Measurements from ENCODE around the gene KLRC3. TPM values are rescaled to one million over a fixed set of nuclear protein-coding genes. Genes with fewer than 3 reads are reported as not detected.
"Not testable (repeated sequence)": the region's sequence is repeated elsewhere in the genome, so short reads cannot be mapped to it uniquely, and the experiment has no call there.

KLRC3 gene
- under 1 TPM; 0.18 to 0.47 (median 0.20) TPM for polyA plus RNA-seq (ENCODE audit: insufficient read length in 3 of 3)

- DNase-seq (ENCODE audit: low read depth in 3 of 3, low spot score in 2 of 3), result not testable (repeated sequence)
These were observed at the start of gene KLRC3 for GRCh38 chr12:10420334-10420733. KLRC3 (minus strand) TSS chr12:10420595; CDS start chr12:10420550, 45 bp downstream.

DNA sequence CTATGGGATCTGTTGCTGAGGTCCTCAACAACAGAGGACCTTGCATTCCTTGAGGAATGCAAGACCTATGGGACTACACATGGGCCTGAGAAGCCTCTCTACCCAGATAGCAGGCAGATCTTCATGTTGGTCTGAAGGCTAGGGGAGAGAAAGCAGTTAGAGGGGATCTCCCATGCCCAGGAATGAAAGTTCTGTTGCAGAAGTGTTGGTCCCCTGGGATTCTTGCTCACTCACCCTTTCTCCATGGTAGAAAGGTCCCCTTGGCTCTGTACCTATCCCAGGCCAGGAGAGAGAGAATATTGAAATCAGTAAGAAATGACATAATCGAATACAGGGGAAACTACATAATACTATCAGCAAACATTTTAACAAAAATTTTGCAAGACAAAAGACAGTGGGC lies 49.3 kb upstream of the KLRC3 start:
- no peak for DNase-seq (ENCODE audit: low read depth in 3 of 3, low spot score in 2 of 3)

DNA sequence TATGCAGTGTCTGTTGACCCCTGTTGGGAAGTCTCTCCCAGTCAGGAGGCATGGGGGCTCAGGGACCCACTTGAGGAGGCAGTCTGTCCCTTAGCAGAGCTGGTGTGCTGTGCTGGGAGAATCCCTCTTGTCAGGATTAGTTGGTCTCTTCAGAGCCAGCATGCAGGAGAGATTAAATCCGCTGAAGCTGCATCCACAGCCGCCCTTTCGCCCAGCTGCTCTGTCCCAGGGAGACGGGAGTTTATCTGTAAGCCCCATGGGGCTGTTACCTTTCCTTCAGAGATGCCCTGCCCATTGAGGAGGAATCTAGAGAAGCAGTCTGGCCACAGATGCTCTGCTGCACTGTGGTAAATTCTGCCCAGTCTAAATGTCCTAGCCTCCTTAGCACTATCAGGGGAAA lies 45.9 kb upstream of the KLRC3 start:
- no peak for DNase-seq (ENCODE audit: low read depth in 3 of 3, low spot score in 2 of 3)

DNA sequence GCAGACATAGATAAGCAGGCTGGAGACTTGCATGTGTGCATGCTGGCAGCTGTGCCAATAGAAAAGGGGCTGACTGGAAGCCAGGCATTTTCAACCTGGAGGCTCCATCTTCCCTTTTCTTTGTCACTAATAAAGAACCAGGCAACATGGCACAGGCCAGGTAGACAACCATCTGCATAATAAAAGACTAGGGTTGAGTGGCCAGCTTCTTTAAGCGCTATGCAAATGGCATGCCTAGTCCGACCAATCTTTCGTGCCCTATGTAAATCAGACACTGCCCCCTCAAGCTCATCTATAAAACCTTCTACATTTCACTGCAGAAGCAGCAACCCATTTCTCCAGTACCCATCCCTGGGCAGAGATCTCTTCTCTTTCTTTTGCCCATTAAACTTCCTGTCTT lies 37.4 kb upstream of the KLRC3 start:
- no peak for DNase-seq (ENCODE audit: low read depth in 3 of 3, low spot score in 2 of 3)

DNA sequence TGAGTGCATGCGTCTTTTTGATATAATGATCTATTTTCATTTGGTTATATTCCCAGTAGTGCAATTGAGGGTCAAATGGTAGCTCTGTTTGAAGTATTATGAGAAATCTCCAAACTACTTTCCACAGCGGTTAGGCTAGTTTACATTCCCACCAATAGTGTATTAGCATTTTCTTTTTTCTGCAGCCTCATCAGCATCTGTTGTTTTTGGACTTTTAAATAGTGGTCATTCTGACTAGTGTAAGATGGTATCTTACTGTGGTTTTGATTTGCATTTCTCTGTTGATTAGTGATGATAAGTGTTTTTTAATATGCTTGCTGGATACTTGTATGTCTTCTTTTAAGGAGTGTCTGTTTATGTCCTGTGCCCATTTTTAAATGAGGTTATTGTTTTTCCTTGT lies 36.5 kb upstream of the KLRC3 start:
- DNase-seq (ENCODE audit: low read depth in 3 of 3, low spot score in 2 of 3), result no peak

- no peak for DNase-seq (ENCODE audit: low read depth in 3 of 3, low spot score in 2 of 3)
These were observed 35.4 kb upstream of the KLRC3 start for GRCh38 chr12:10455766-10456165.

DNA sequence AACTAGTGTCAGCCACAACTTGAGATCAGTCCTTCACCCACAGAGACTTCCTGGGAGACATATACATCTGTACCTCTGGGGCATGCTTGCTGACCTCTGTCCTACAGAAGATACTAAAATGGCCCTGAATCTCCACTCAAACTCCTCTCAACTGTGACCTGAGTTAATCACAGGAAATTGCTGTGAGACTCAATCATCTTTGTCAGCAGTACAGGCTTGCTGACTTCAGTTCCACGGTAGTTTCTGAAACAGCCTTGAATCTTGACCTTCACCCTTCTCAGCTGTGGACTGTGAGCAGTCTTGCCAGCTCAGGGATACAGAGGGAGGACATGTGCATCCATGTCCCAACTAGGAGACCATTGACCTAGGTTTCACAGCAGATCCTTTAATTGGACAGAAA lies 34.1 kb upstream of the KLRC3 start:
- DNase-seq (ENCODE audit: low read depth in 3 of 3, low spot score in 2 of 3), result no peak

DNA sequence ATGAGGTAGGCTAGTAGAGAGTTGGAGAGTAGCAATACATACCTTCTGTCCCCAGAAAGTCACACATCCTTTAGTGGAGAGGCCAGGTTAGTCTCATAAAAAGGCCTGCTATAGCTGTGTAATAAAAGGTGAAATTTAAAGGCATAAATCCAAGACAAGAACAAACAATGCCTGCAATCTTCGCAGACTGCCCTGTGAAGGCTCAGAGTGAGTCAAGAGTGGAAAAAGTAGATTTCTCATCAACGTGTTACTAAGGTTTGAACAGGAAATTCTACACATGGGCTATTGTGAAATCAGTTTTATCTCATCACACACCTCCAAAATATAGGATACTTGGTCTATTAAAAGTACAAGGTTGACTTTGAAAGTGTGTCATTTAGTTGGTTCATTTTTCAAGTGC lies 32.8 kb upstream of the KLRC3 start, which contains the start of gene KLRC1:
TSS of gene KLRC1 (minus strand) at position 222 of the 400 bp plus-strand sequence. CDS start 2,221 bp downstream, outside the sequence.
- no peak for DNase-seq (ENCODE audit: low read depth in 3 of 3, low spot score in 2 of 3)

- no peak for DNase-seq (ENCODE audit: low read depth in 3 of 3, low spot score in 2 of 3)
These were observed 27.8 kb upstream of the KLRC3 start for GRCh38 chr12:10448236-10448635.

DNA sequence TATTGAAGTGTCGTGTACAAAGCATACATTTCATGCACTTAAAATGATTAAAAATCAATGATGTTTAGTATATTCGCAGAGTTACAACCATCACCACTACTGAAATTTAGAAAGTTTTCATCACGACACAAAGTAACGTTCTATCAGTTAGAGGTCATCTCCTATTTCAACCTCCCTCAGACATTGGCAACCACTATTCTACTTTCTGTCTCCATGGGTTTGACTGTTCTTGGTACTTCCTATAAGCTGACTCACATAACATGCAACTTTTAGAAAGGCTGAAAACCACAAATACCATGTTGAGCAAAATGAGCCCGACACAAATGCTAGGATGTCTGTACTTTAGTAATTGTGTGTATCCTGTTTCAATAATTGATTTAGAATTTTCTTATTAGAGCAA lies 25.7 kb upstream of the KLRC3 start:
- not testable (repeated sequence) for DNase-seq (ENCODE audit: low read depth in 3 of 3, low spot score in 2 of 3)

- not testable (repeated sequence) for DNase-seq (ENCODE audit: low read depth in 3 of 3, low spot score in 2 of 3)
These were observed 20.7 kb upstream of the KLRC3 start for GRCh38 chr12:10441144-10441543.

DNA sequence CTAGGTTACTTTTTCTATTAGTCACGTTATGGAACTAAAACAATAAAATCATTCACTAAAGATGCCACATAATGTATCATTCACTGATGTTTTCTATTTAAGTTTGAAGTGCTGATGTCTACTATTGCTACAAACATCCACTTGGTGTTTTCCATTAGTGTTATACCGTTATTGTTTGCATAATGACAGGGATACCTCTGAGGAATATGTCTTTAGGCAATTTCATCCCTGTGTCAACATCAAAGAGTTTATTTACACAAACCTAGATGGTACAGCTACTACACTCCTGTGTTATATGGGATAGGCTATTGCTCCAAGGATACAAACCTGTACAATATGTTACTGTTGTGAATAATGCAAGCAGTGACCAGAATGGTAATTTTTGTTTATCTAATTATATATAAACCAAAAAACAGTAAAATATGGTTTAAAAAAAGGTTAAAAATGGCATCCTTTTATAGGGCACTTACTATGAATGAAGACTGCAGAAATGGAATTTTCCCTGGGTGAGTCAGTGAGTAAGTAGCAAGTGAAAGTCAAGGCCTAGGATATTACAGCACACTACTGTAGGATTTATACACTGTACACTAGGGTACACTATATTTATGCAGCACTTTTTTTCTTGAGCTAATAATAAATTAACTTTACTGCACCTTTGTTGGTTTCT lies 19.3 kb upstream of the KLRC3 start:
- DNase-seq (ENCODE audit: low read depth in 3 of 3, low spot score in 2 of 3), result not testable (repeated sequence)

DNA sequence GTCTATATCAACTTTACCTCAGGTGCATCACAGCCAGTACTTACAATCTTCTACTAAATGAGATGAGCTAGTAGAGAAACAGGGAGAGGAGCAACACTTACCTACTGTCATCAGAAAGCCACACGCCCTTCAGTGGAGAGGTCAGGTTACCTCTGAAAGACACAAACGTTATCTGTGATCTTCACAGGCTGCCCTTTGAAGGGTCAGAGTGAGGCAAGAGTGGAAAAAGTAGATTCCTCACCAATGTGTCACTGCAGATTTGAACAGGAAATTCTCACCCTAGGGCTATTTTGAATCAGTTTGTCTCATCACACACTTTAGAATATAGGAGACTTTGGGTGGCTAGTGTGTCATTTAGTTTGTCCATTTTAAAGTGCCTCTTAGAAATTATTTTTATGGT lies 17.2 kb upstream of the KLRC3 start:
- not testable (repeated sequence) for DNase-seq (ENCODE audit: low read depth in 3 of 3, low spot score in 2 of 3)

DNA sequence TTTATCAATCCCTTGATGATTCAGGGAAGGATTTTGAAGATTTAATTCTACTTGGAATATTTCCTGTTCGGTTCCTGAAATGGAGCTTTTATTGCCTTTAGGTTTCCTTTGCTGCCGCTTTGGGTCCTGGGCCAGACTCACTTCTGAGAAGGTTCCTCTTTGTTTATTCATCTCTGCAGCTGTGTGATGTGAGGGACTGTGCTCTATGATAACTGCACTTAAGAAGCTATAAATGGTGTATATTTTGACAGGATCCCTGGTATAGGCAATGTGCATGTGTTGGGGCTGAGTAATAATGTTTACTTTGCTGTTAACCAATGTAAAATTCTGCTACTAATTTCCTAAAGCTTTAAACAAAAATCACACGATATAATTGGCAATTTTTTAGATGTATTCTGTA lies 15.4 kb upstream of the KLRC3 start, which contains the start of gene KLRC2:
TSS of gene KLRC2 (minus strand) at position 195 of the 400 bp plus-strand sequence. CDS start at position 171, 24 bp downstream.
- DNase-seq (ENCODE audit: low read depth in 3 of 3, low spot score in 2 of 3), result not testable (repeated sequence)

DNA sequence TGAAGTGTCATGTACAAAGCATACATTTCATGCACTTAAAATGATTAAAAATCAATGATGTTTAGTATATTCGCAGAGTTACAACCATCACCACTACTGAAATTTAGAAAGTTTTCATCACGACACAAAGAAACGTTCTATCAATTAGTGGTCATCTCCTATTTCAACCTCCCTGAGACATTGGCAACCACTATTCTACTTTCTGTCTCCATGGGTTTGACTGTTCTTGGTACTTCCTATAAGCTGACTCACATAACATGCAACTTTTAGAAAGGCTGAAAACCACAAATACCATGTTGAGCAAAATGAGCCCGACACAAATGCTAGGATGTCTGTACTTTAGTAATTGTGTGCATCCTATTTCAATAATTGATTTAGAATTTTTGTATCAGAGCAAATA lies 10.2 kb upstream of the KLRC3 start:
- not testable (repeated sequence) for DNase-seq (ENCODE audit: low read depth in 3 of 3, low spot score in 2 of 3)

GRCh38 chr12:10425938-10426337 lies 5.5 kb upstream of the KLRC3 start:
- DNase-seq (ENCODE audit: low read depth in 3 of 3, low spot score in 2 of 3), result not testable (repeated sequence)

- DNase-seq (ENCODE audit: low read depth in 3 of 3, low spot score in 2 of 3), result not testable (repeated sequence)
These were observed 4.0 kb upstream of the KLRC3 start for GRCh38 chr12:10424260-10424899.

DNA sequence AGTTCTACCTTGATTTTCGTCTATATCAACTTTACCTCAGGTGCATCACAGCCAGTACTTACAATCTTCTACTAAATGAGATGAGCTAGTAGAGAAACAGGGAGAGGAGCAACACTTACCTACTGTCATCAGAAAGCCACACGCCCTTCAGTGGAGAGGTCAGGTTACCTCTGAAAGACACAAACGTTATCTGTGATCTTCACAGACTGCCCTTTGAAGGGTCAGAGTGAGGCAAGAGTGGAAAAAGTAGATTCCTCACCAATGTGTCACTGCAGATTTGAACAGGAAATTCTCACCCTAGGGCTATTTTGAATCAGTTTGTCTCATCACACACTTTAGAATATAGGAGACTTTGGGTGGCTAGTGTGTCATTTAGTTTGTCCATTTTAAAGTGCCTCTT lies 1.8 kb upstream of the KLRC3 start:
- DNase-seq (ENCODE audit: low read depth in 3 of 3, low spot score in 2 of 3), result not testable (repeated sequence)

GRCh38 chr12:10409392-10409791 lies 11.0 kb downstream of the KLRC3 start, which contains the start of gene KLRC4:
KLRC4 (minus strand) TSS chr12:10409757; CDS start chr12:10409575, 182 bp downstream.
- no peak for DNase-seq (ENCODE audit: low read depth in 3 of 3, low spot score in 2 of 3)

DNA sequence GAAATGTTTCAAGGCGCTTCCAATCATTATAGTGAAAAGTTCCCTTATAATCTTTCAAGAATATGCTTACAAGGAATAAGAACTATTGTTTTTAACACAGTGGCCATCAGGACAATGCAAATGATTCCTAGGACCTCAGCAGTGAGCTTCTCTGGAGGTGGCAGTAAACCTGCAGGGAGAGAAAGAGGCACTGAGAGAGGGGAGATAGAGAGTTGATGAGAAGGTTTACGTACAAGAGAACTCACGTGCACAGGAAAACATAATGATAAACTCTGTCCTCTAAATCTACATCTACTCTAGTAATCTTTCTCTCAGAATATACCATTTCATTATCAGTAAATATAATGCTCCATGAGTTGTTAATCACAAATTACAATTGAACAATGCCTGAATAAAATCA lies 11.6 kb downstream of the KLRC3 start:
- no peak for DNase-seq (ENCODE audit: low read depth in 3 of 3, low spot score in 2 of 3)

DNA sequence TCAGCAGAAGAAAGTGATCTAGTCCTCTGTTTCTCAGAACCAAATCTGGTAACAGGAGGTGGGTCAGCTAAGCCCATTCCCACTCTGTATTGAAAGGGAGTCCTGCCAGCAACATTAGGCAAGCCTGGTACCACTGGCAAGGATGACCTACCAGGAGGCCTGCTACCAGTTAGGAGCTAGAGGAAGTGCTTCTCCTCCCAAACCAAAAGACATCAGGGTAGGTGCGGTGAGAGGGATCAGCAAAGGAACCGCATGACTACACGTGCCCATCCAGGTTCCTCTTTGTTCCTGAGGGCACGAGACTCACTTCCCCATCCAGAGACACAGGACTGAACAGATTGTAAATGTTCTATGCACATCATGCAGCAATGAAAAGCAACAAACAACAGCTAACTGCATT lies 13.7 kb downstream of the KLRC3 start:
- DNase-seq (ENCODE audit: low read depth in 3 of 3, low spot score in 2 of 3), result no peak

DNA sequence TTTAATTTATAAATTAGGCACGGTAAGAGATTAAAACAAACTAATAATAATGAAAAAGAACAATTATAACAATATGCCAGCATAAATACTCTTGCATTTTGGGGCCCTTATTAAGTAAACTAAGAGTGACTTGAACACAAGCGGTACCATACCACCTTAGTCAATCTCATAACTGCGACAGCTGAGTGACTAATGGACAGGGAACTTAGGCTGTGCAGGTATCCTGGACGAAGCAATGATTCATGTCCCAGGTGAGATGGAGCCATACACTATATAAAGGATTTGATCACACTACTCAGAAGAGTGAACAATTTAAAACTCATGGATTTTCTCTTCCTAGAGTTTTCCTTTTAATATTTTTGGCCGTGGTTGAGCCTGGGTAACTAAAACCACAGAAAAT lies 15.1 kb downstream of the KLRC3 start:
- no peak for DNase-seq (ENCODE audit: low read depth in 3 of 3, low spot score in 2 of 3)
